ENCODE measurements around the gene CDC42EP5.

GRCh38 chr19:54424201-54424600, 48.9 kb downstream of the CDC42EP5 start:
- TF ChIP-seq FOXM1 (IDR thresholded peaks at IDR 0.05; ENCODE audit: borderline replicate concordance) = no peak
- no peak for TF ChIP-seq TARDBP (IDR thresholded peaks at IDR 0.05)
- no peak for TF ChIP-seq CTBP1 (IDR thresholded peaks at IDR 0.05; ENCODE audit: borderline replicate concordance)
- no peak for TF ChIP-seq ARNT (IDR thresholded peaks at IDR 0.05)
- no peak for TF ChIP-seq SUZ12 (IDR thresholded peaks at IDR 0.05)
- TF ChIP-seq SP1 (IDR thresholded peaks at IDR 0.05) = no peak
- no peak for TF ChIP-seq NFRKB (IDR thresholded peaks at IDR 0.05)
- TF ChIP-seq ELF4 (IDR thresholded peaks at IDR 0.05) = no peak
- no peak for TF ChIP-seq LEF1 (IDR thresholded peaks at IDR 0.05; ENCODE audit: borderline replicate concordance)
- TF ChIP-seq FOXA1 (IDR thresholded peaks at IDR 0.05) = no peak
- no peak for TF ChIP-seq BHLHE40 (IDR thresholded peaks at IDR 0.05; ENCODE audit: borderline replicate concordance)
- no peak for TF ChIP-seq L3MBTL2 (conservative IDR thresholded peaks at IDR 0.05)

Measured in HEK293T (cell line).